SU-DHL-6 (cell line): Measurements from ENCODE around the gene PITPNC1.

Experiments
- H2AFZ ChIP-seq: fragments of 200-600 bp; sonication (generic); 2 replicates; pipeline ENCODE4 v1.6.1; 2014; ENCODE audit warnings: low read depth, mild to moderate bottlenecking, moderate library complexity, mixed read lengths, antibody characterized with exemption, low read length; ENCODE audit not compliant: severe bottlenecking
- H3F3A ChIP-seq: fragments of 200-600 bp; shearing (Covaris generic); 2 replicates; pipeline ENCODE4 v1.6.0; 2016; ENCODE audit warnings: antibody characterized with exemption, mild to moderate bottlenecking; ENCODE audit not compliant: insufficient read depth
- H3K27ac ChIP-seq: fragments of 200-600 bp; sonication (generic); 2 replicates; pipeline ENCODE4 v1.5.1; 2016; ENCODE audit warnings: low read depth, mild to moderate bottlenecking, low read length, moderate library complexity, mixed read lengths
- H3K27me3 ChIP-seq: fragments of 200-600 bp; sonication (generic), shearing (Covaris generic); 2 replicates; pipeline ENCODE4 v1.6.0; 2014; ENCODE audit warnings: mild to moderate bottlenecking, low read length
- H3K36me3 ChIP-seq: fragments of 200-600 bp; sonication (generic); 2 replicates; pipeline ENCODE4 v1.6.1; 2014; ENCODE audit warnings: mild to moderate bottlenecking, low read length, mixed read lengths
- H3K4me2 ChIP-seq: fragments of 300-600, 200-600 bp; shearing (Covaris generic), sonication (generic); 2 replicates; pipeline ENCODE4 v1.6.0; 2014; ENCODE audit warnings: low read length, low read depth, mild to moderate bottlenecking; ENCODE audit not compliant: poor library complexity, severe bottlenecking
- H3K4me3 ChIP-seq: fragments of 200-600 bp; sonication (generic); 2 replicates; pipeline ENCODE4 v1.5.1; 2014; ENCODE audit warnings: antibody characterized with exemption, low read length, mild to moderate bottlenecking, mixed read lengths; ENCODE audit not compliant: insufficient read depth, poor library complexity, severe bottlenecking
- H3K79me2 ChIP-seq: fragments of 200-600 bp; sonication (generic); 2 replicates; pipeline ENCODE4 v1.6.1; 2014; ENCODE audit warnings: mild to moderate bottlenecking, low read length, moderate library complexity; ENCODE audit not compliant: insufficient read depth
- H3K9ac ChIP-seq: fragments of 200-600 bp; sonication (generic); 2 replicates; pipeline ENCODE4 v1.7.0; 2014; ENCODE audit warnings: mild to moderate bottlenecking, low read length
- H3K9me2 ChIP-seq: fragments of 200-600 bp; sonication (generic); replicated peaks from 2 replicates; pipeline ENCODE4 v1.6.1; 2014; ENCODE audit warnings: low read length; ENCODE audit not compliant: insufficient read depth
- H3K9me3 ChIP-seq: fragments of 200-600 bp; sonication (generic); 2 replicates; pipeline ENCODE4 v1.6.1; 2014; ENCODE audit warnings: low read length, mixed read lengths; ENCODE audit not compliant: insufficient read depth
- H4K20me1 ChIP-seq: fragments of 200-600 bp; sonication (generic); 2 replicates; pipeline ENCODE4 v1.6.1; 2014; ENCODE audit warnings: low read depth, mild to moderate bottlenecking, antibody characterized with exemption, low read length, moderate library complexity, mixed read lengths
- EZH2phosphoT487 ChIP-seq: fragments of 200-600 bp; sonication (generic), shearing (Covaris generic); conservative IDR thresholded peaks from 2 replicates; pipeline ENCODE4 v1.6.1; 2018; ENCODE audit warnings: mild to moderate bottlenecking, antibody characterized with exemption, low read length, moderate library complexity, mixed read lengths
- TF ChIP-seq, protein P1 (sequence below): fragments of 200-600 bp; sonication (generic); IDR thresholded peaks from one replicate; pipeline ENCODE4 v1.5.1; 2017; ENCODE audit warnings: antibody characterized with exemption, mild to moderate bottlenecking, low read length, moderate library complexity; ENCODE audit not compliant: insufficient read depth, poor library complexity, severe bottlenecking

Gene PITPNC1

DNA sequence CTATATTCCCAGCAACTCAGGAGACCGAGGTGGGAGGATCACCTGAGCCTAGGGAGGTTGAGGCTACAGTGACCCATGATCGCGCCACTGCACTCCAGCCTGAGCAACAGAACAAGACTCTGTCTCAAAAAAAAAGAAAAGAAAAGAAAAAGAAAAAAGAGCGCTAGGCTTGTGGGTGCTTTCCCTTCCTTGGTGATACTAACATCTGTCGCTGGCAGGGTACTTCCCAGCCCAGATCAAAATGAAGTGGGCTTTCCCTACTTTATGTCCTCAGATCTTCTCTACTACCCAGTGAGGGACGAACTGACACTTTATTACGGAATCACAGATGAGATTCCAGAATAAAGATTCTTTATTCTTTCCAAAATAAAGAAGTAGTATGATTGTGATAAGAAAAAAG lies 236.9 kb downstream of the PITPNC1 start:
- H3K27me3 ChIP-seq: no peaks in the 10 kb centered on the region
- no peaks in the 10 kb centered on the region for H4K20me1 ChIP-seq
- no peak overlapping the region for H2AFZ ChIP-seq
- TF ChIP-seq, protein P1, sequence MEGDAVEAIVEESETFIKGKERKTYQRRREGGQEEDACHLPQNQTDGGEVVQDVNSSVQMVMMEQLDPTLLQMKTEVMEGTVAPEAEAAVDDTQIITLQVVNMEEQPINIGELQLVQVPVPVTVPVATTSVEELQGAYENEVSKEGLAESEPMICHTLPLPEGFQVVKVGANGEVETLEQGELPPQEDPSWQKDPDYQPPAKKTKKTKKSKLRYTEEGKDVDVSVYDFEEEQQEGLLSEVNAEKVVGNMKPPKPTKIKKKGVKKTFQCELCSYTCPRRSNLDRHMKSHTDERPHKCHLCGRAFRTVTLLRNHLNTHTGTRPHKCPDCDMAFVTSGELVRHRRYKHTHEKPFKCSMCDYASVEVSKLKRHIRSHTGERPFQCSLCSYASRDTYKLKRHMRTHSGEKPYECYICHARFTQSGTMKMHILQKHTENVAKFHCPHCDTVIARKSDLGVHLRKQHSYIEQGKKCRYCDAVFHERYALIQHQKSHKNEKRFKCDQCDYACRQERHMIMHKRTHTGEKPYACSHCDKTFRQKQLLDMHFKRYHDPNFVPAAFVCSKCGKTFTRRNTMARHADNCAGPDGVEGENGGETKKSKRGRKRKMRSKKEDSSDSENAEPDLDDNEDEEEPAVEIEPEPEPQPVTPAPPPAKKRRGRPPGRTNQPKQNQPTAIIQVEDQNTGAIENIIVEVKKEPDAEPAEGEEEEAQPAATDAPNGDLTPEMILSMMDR: no peak
- TF ChIP-seq EZH2phosphoT487: no peak
- H3K9ac ChIP-seq: no peak overlapping the region
- H3F3A ChIP-seq: no peaks in the 10 kb centered on the region
- H3K4me3 ChIP-seq: no peak overlapping the region
- H3K27ac ChIP-seq: no peak overlapping the region
- no peaks in the 10 kb centered on the region for H3K9me3 ChIP-seq
- H3K9me2 ChIP-seq: no peaks in the 10 kb centered on the region
- no peaks in the 10 kb centered on the region for H3K79me2 ChIP-seq
- H3K36me3 ChIP-seq: no peaks in the 10 kb centered on the region
- H3K4me2 ChIP-seq: no peak overlapping the region

DNA sequence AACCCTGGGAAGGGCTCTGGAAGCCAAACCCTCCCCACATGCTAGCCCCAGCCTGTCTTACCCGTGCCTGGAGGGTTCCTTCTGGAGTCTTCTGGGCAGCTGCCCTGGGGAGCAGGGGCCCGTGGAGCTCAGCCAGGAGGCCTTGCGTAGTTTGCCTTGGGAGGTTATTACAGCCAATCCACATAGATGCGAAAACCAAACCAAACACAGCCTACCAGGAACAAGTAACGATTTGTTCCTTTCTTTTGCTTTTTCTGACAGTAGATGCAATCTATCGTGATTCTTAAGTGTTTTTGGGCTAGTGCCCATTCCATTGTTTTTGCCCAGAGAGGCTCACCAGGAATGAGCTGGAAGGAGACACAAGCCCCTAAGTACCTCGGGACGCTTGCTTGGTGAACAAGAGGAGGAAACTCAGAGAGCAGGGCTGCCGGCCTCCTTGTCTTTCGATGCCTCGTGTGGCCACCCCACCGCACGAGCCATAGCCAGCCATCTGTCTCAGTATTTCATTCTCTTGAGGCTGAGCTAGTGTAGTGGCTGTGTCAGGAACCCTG lies 238.0 kb downstream of the PITPNC1 start:
- Histone ChIP-seq H3K9me3 (no peaks in the 10 kb centered on the region), H3K27ac (no peak overlapping the region), H3K79me2 (no peaks in the 10 kb centered on the region), H3K4me3 (no peak overlapping the region), H3K27me3 (no peaks in the 10 kb centered on the region), H4K20me1 (no peaks in the 10 kb centered on the region), H3K9me2 (no peaks in the 10 kb centered on the region), H2AFZ (no peak overlapping the region), H3K36me3 (no peaks in the 10 kb centered on the region), H3F3A (no peaks in the 10 kb centered on the region), H3K9ac (no peak overlapping the region), H3K4me2 (no peak overlapping the region)
- TF ChIP-seq, protein P1: no peak
- no peak for TF ChIP-seq EZH2phosphoT487

DNA sequence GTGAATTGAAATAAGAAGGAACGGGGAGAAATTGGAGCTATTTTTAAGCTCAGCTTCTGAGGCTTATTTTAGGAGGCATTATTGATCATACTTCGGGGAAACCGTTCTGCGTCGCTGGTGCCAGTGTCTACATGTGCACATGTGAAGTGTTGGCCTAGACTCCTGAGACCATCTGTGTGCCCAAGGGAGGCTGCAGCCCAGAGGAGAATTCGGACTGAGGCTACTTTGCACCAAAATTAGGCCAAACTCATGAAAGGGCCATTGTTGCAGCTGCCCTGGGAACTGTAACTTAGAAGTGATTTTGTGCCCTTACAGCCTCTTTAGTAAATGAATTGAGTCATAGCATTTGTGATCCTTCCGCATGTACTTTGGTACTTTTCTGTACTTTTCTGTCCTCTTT lies 238.7 kb downstream of the PITPNC1 start:
- H3K9me3 ChIP-seq: no peaks in the 10 kb centered on the region
- H3K79me2 ChIP-seq: no peaks in the 10 kb centered on the region
- no peak overlapping the region for H3K4me3 ChIP-seq
- no peak overlapping the region for H3K4me2 ChIP-seq
- no peaks in the 10 kb centered on the region for H3F3A ChIP-seq
- H3K9ac ChIP-seq: no peak overlapping the region
- H2AFZ ChIP-seq: no peak overlapping the region
- TF ChIP-seq, protein P1: no peak
- TF ChIP-seq EZH2phosphoT487: no peak
- no peaks in the 10 kb centered on the region for H3K36me3 ChIP-seq
- no peaks in the 10 kb centered on the region for H3K27me3 ChIP-seq
- no peaks in the 10 kb centered on the region for H3K9me2 ChIP-seq
- H4K20me1 ChIP-seq: no peaks in the 10 kb centered on the region
- no peak overlapping the region for H3K27ac ChIP-seq
